Subcutaneous abdominal adipose tissue (tissue), 5 donors: ENCODE measurements around the gene CNIH3.

Experiments
- H3K27ac ChIP-seq: one replicate; pipeline ENCODE4 v1.7.0; 2013; ENCODE audit warnings: low read depth, mild to moderate bottlenecking, inconsistent platforms, low read length, moderate library complexity
- H3K27me3 ChIP-seq, 5 donors: one replicate each; pipeline ENCODE4 v1.7.0; 2013; ENCODE audit warnings: low read length in 5 of 5, inconsistent platforms in 1 of 5; ENCODE audit not compliant: control insufficient read depth in 5 of 5, insufficient read depth in 4 of 5
- H3K36me3 ChIP-seq, 5 donors: one replicate each; pipeline ENCODE4 v1.7.0; 2013; ENCODE audit warnings: low read length in 5 of 5; ENCODE audit not compliant: control insufficient read depth in 5 of 5, insufficient read depth in 5 of 5
- H3K4me1 ChIP-seq, 5 donors: one replicate each; pipeline ENCODE4 v1.7.0; 2013; ENCODE audit warnings: low read length in 5 of 5, mild to moderate bottlenecking in 3 of 5, moderate library complexity in 1 of 5; ENCODE audit not compliant: control insufficient read depth in 5 of 5, insufficient read depth in 5 of 5
- H3K4me3 ChIP-seq, 5 donors: one replicate each; pipeline ENCODE4 v1.7.0; 2013; ENCODE audit warnings: low read length in 5 of 5, low read depth in 1 of 5
- H3K9ac ChIP-seq, 5 donors: one replicate each; pipeline ENCODE4 v1.7.0; 2013; ENCODE audit warnings: low read length in 5 of 5, mild to moderate bottlenecking in 4 of 5, moderate library complexity in 3 of 5
- H3K9me3 ChIP-seq, 5 donors: one replicate each; pipeline ENCODE4 v1.7.0; 2013; ENCODE audit warnings: low read length in 5 of 5; ENCODE audit not compliant: control insufficient read depth in 5 of 5
- donor health status: healthy.
- donor health status: healthy.
- donor health status: healthy.
- donor health status: healthy.
- donor health status: healthy.

CNIH3 gene

GRCh38 chr1:224612246-224612645, 3.9 kb upstream of the CNIH3 start:
- Histone ChIP-seq H3K27ac (no peak overlapping the region), H3K4me3 (no peak overlapping the region), H3K36me3 (no peaks in the 10 kb centered on the region), H3K9me3 (no peaks in the 10 kb centered on the region), H3K27me3 (peaks cover 12 to 27% (median 16%) of the 10 kb centered on the region in 5 donors), H3K9ac (no peak overlapping the region), H3K4me1 (peaks cover 0 to 18% (median 17%) of the 10 kb centered on the region in 5 donors)

GRCh38 chr1:224613486-224613885, 2.6 kb upstream of the CNIH3 start:
- peaks cover 0 to 22% (median 18%) of the 10 kb centered on the region in 5 donors for H3K4me1 ChIP-seq
- H3K4me3 ChIP-seq, result no peak overlapping the region
- H3K27ac ChIP-seq, result no peak overlapping the region
- no peaks in the 10 kb centered on the region for H3K9me3 ChIP-seq
- H3K9ac ChIP-seq, result no peak overlapping the region
- H3K36me3 ChIP-seq, result no peaks in the 10 kb centered on the region
- H3K27me3 ChIP-seq, result peaks cover 23 to 38% (median 26%) of the 10 kb centered on the region in 5 donors

DNA sequence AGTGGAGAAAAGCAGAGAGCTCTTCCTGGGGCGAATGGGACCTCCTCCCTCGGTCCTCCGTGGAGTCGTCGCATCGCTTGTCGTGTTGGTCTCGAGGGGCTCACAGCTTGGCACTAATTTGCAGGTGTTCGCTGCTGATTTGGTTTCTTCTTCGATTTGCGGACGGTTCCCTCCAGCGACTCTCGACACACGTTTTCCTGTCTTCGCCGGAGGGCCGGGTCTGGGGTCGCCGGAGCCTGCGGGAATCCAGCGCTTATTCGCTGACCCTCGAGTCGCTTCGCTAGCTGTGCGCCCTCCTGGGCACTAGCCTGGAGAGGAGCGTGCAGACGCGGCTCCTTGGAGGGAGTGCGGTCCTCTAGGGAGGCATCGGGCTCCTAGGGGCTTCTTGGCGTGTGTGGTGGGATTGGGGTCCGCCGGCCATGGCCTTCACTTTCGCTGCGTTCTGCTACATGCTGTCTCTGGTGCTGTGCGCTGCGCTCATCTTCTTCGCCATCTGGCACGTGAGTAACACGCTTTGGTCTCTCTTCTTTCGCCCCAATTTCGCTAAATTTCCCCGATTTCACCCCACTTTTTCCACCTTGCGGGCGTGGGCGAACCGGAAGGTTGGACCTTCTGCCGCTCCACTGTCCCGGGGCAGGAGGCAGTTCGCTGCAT, 766 bp downstream of the CNIH3 start:
- H3K9me3 ChIP-seq, result no peaks in the 10 kb centered on the region
- H3K27me3 ChIP-seq, result peaks cover 23 to 52% (median 29%) of the 10 kb centered on the region in 5 donors
- H3K9ac ChIP-seq, result no peak overlapping the region
- peak overlapping the region; percentile 29 to 52 (median 45) for H3K4me3 ChIP-seq
- peaks cover 0 to 22% (median 18%) of the 10 kb centered on the region in 5 donors for H3K4me1 ChIP-seq
- H3K27ac ChIP-seq, result no peak overlapping the region
- H3K36me3 ChIP-seq, result no peaks in the 10 kb centered on the region

- H3K9ac ChIP-seq, result no peak overlapping the region
- peaks cover 23 to 52% (median 29%) of the 10 kb centered on the region in 5 donors for H3K27me3 ChIP-seq
- H3K27ac ChIP-seq, result no peak overlapping the region
- H3K4me1 ChIP-seq, result peaks cover 0 to 22% (median 18%) of the 10 kb centered on the region in 5 donors
- no peaks in the 10 kb centered on the region for H3K9me3 ChIP-seq
- no peaks in the 10 kb centered on the region for H3K36me3 ChIP-seq
- H3K4me3 ChIP-seq, result peak overlapping the region in 3 of 5 donors; percentile 6 to 52 (median 45)
Observed at GRCh38 chr1:224617410-224618355, 1.6 kb downstream of the CNIH3 start.

- no peak overlapping the region for H3K4me3 ChIP-seq
- H3K9ac ChIP-seq, result no peak overlapping the region
- H3K36me3 ChIP-seq, result no peaks in the 10 kb centered on the region
- no peaks in the 10 kb centered on the region for H3K9me3 ChIP-seq
- peaks cover 0 to 22% (median 18%) of the 10 kb centered on the region in 5 donors for H3K4me1 ChIP-seq
- no peak overlapping the region for H3K27ac ChIP-seq
- H3K27me3 ChIP-seq, result peaks cover 23 to 49% (median 29%) of the 10 kb centered on the region in 5 donors
Observed at GRCh38 chr1:224619209-224619608, 3.1 kb downstream of the CNIH3 start.

DNA sequence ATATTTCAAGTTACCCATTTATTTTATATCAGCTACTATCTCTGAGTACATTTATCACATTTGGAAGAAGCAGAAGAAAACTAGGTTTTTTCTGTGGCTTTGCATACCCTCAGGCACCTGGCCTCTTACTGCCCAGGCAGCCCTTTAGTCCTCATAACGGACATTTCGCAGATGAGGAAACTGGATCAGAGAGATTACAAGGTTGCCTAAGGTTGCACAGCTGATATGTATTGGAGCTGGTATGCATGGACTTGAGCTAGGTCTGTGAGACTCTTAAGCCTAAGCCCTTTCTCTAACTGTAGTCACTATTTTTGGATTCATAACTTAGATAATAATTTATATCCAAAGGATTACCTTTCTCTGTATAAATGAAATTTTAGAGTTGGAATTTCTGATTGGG, 4.0 kb downstream of the CNIH3 start:
- no peak overlapping the region for H3K9ac ChIP-seq
- no peaks in the 10 kb centered on the region for H3K36me3 ChIP-seq
- H3K27me3 ChIP-seq, result peaks cover 23 to 50% (median 30%) of the 10 kb centered on the region in 5 donors
- H3K9me3 ChIP-seq, result no peaks in the 10 kb centered on the region
- no peak overlapping the region for H3K27ac ChIP-seq
- H3K4me3 ChIP-seq, result no peak overlapping the region
- H3K4me1 ChIP-seq, result peaks cover 0 to 22% (median 18%) of the 10 kb centered on the region in 5 donors

GRCh38 chr1:224621813-224622682, 5.9 kb downstream of the CNIH3 start:
- Histone ChIP-seq H3K27me3 (peaks cover 10 to 31% (median 17%) of the 10 kb centered on the region in 5 donors), H3K9ac (no peak overlapping the region), H3K27ac (no peak overlapping the region), H3K4me1 (peaks cover 0 to 6% (median 3%) of the 10 kb centered on the region in 5 donors), H3K4me3 (no peak overlapping the region), H3K36me3 (no peaks in the 10 kb centered on the region), H3K9me3 (no peaks in the 10 kb centered on the region)

- H3K9ac ChIP-seq, result no peak overlapping the region
- H3K4me1 ChIP-seq, result no peaks in the 10 kb centered on the region
- H3K9me3 ChIP-seq, result no peaks in the 10 kb centered on the region
- H3K27ac ChIP-seq, result no peak overlapping the region
- H3K4me3 ChIP-seq, result no peak overlapping the region
- H3K27me3 ChIP-seq, result peaks cover 3 to 26% (median 9%) of the 10 kb centered on the region in 5 donors
- H3K36me3 ChIP-seq, result no peaks in the 10 kb centered on the region
Observed at GRCh38 chr1:224622831-224623230, 6.7 kb downstream of the CNIH3 start.

GRCh38 chr1:224623310-224623714, 7.2 kb downstream of the CNIH3 start:
- H3K27me3 ChIP-seq, result peaks cover 0 to 21% (median 5%) of the 10 kb centered on the region in 5 donors
- H3K4me1 ChIP-seq, result no peaks in the 10 kb centered on the region
- H3K27ac ChIP-seq, result no peak overlapping the region
- no peak overlapping the region for H3K9ac ChIP-seq
- no peaks in the 10 kb centered on the region for H3K36me3 ChIP-seq
- no peaks in the 10 kb centered on the region for H3K9me3 ChIP-seq
- no peak overlapping the region for H3K4me3 ChIP-seq
